ENCODE results near the gene SLC5A5. TPM values are rescaled to one million over a fixed set of nuclear protein-coding genes. Genes with fewer than 3 reads are reported as not detected.

Gene SLC5A5
- total RNA-seq, 1 experiment from 2014 or later, result 1.8 TPM

GRCh38 chr19:17841371-17841809, 30.4 kb upstream of the SLC5A5 start:
- H2BK20ac ChIP-seq (ENCODE audit: low read depth, low read length, poor library complexity, severe bottlenecking), result no peak overlapping the region
- H3K23ac ChIP-seq (ENCODE audit: insufficient read length, low read depth, low read length), result no peak overlapping the region
- H2AK5ac ChIP-seq (ENCODE audit: insufficient read length, low read length), result no peak overlapping the region
- Mint-ChIP-seq H3K4me1 (peaks cover 10 to 14% of the 10 kb centered on the region in 2 experiments), H3K27ac (no peak overlapping the region), H3K9me3 (no peaks in the 10 kb centered on the region; a peak in 1 of 5 replicates), H3K36me3 (ENCODE audit: insufficient read depth in 1 of 3, low read depth in 3 of 3) (no peaks in the 10 kb centered on the region; a peak in 1 of 7 replicates), H3K4me3 (peak overlapping the region; percentile 69 to 78), H3K27me3 (ENCODE audit: low read depth) (peaks cover 53% of the 10 kb centered on the region)
- no CpG with 5 or more reads among the region's 30 CpGs for WGBS (ENCODE audit: extremely low coverage, insufficient read length, low lambda C conversion rate)
- no peak overlapping the region for H4K5ac ChIP-seq (ENCODE audit: insufficient read length, low read depth, low read length)
- H3K4me1 ChIP-seq (ENCODE audit: insufficient read depth, low read length), result no peaks in the 10 kb centered on the region
- no peak overlapping the region for H3K9ac ChIP-seq (ENCODE audit: extremely low read depth, insufficient read length, low read length)
- peak overlapping the region; percentile 75 for H3K4me2 ChIP-seq (ENCODE audit: insufficient read depth, insufficient read length, low read length)
- DNase-seq, result no peak
- H4K8ac ChIP-seq (replicated peaks; ENCODE audit: insufficient read length, low read depth, low read length), result no peak overlapping the region
- H2BK5ac ChIP-seq (ENCODE audit: insufficient read length, low read length), result no peak overlapping the region
- H2BK12ac ChIP-seq (ENCODE audit: insufficient read length, low read depth, low read length), result no peak overlapping the region
- H2BK120ac ChIP-seq (ENCODE audit: low read depth, low read length, poor library complexity, severe bottlenecking), result no peak overlapping the region
- H3K23me2 ChIP-seq (ENCODE audit: insufficient read length, low read depth, low read length, poor library complexity, severe bottlenecking), result peaks cover 9% of the 10 kb centered on the region
- no peak overlapping the region for H4K91ac ChIP-seq (ENCODE audit: insufficient read length, low read depth, low read length)
- no peak overlapping the region for H3K56ac ChIP-seq (ENCODE audit: insufficient read length, low read depth, low read length)
- H3K14ac ChIP-seq (ENCODE audit: insufficient read depth, low read length), result no peak overlapping the region
- no peak overlapping the region for H3K27ac ChIP-seq (ENCODE audit: insufficient read length, low read depth, low read length)
- no peaks in the 10 kb centered on the region for H3K79me1 ChIP-seq (ENCODE audit: insufficient read depth, low read depth, low read length, poor library complexity, severe bottlenecking)
- H3T11ph ChIP-seq (ENCODE audit: low read length), result no peak overlapping the region
- H3K18ac ChIP-seq (ENCODE audit: insufficient read length, low read depth, low read length), result no peak overlapping the region
- H2BK15ac ChIP-seq (ENCODE audit: low read depth, low read length), result no peak overlapping the region
- no peaks in the 10 kb centered on the region for H3K27me3 ChIP-seq (ENCODE audit: insufficient read depth, low read length)
- H3K9me3 ChIP-seq (ENCODE audit: control insufficient read depth, low read depth, low read length), result no peaks in the 10 kb centered on the region
- no peaks in the 10 kb centered on the region for H4K20me1 ChIP-seq (ENCODE audit: control insufficient read depth, insufficient read depth, insufficient read length)
- no peak overlapping the region for H3K4ac ChIP-seq (ENCODE audit: low read depth, low read length)
- no peak for TF ChIP-seq CTCF (conservative IDR thresholded peaks at IDR 0.05)
- no peaks in the 10 kb centered on the region for H3K79me2 ChIP-seq (ENCODE audit: insufficient read depth, low read length)
- no peak overlapping the region for H2AFZ ChIP-seq (ENCODE audit: low read length)

Measured in H9 (cell line).